Left renal pelvis (tissue), 4 donors: ENCODE measurements around the gene ALDOC. TPM values are rescaled to one million over a fixed set of nuclear protein-coding genes. Genes with fewer than 3 reads are reported as not detected.

Experiments used
- DNase-seq, 4 donors: peaks; one replicate each; pipeline ENCODE4 v3.0.0-alpha.2; 2013; ENCODE audit warnings: low read depth in 4 of 4, low spot score in 3 of 4
- polyA plus RNA-seq, 4 donors: library from polyadenylated mRNA; unstranded; fragments of 120-200 nt; gene quantifications; one replicate each; pipeline ENCODE4 v1.2.1, GENCODE V29; 2013; ENCODE audit not compliant: insufficient read length in 4 of 4

ALDOC gene
- polyA plus RNA-seq, 4 donors = 6.1 to 30.3 (median 18.6) TPM

- no peak for DNase-seq
Measured at GRCh38 chr17:28534740-28535375, 41.8 kb downstream of the ALDOC start.

GRCh38 chr17:28533091-28533807 lies 43.4 kb downstream of the ALDOC start:
- DNase-seq = no peak

- DNase-seq = no peak
Measured at GRCh38 chr17:28532050-28532960, 44.4 kb downstream of the ALDOC start.

GRCh38 chr17:28530926-28531325 lies 45.8 kb downstream of the ALDOC start:
- no peak for DNase-seq

- DNase-seq = no peak
Measured at GRCh38 chr17:28530250-28530649, 46.4 kb downstream of the ALDOC start.

- DNase-seq = no peak
Measured at GRCh38 chr17:28529013-28529400, 47.7 kb downstream of the ALDOC start.

GRCh38 chr17:28528327-28529012 lies 48.2 kb downstream of the ALDOC start:
- DNase-seq = no peak

GRCh38 chr17:28527859-28528258 lies 48.8 kb downstream of the ALDOC start:
- no peak for DNase-seq

- DNase-seq = no peak
Measured at GRCh38 chr17:28527181-28527681, 49.5 kb downstream of the ALDOC start.

GRCh38 chr17:28526381-28526780 lies 50.3 kb downstream of the ALDOC start:
- DNase-seq = no peak

GRCh38 chr17:28524476-28525424 lies 51.9 kb downstream of the ALDOC start:
- DNase-seq = peak; percentile 43 to 67 (median 62)

- DNase-seq = no peak
Measured at GRCh38 chr17:28523876-28524275, 52.8 kb downstream of the ALDOC start.

GRCh38 chr17:28523186-28523585 lies 53.5 kb downstream of the ALDOC start:
- DNase-seq = no peak

Other genes with a start within 250 kb of the ALDOC start
- 10 to 100 TPM; 52.8 to 67.3 (median 59.4) TPM for gene IFT20, start 241.4 kb downstream of the ALDOC start, polyA plus RNA-seq
- 10 to 100 TPM; 32.4 to 47.3 (median 39.4) TPM for gene TNFAIP1, start 241.1 kb downstream of the ALDOC start, polyA plus RNA-seq
- 10 to 100 TPM; 63.1 to 94.1 (median 88.9) TPM for gene POLDIP2, start 219.4 kb downstream of the ALDOC start, polyA plus RNA-seq
- not detected for gene SEBOX, start 211.7 kb downstream of the ALDOC start, polyA plus RNA-seq
- 10 to 100 TPM in 3 of 4 donors, 1 to 10 TPM in 1; 5.7 to 18.2 (median 14.4) TPM for gene VTN, start 206.6 kb downstream of the ALDOC start, polyA plus RNA-seq
- gene SARM1, start 205.2 kb downstream of the ALDOC start, polyA plus RNA-seq = 10 to 100 TPM; 10.4 to 16.2 (median 12.7) TPM
- gene SLC46A1, start 170.7 kb downstream of the ALDOC start, polyA plus RNA-seq = 10 to 100 TPM; 13.3 to 17.5 (median 15.0) TPM
- gene SLC13A2, start 103.3 kb downstream of the ALDOC start, polyA plus RNA-seq = 10 to 100 TPM in 2 of 4 donors, 1 to 10 TPM in 1, under 1 TPM in 1; 0.30 to 13.9 (median 7.6) TPM
- under 1 TPM; 0.16 to 0.85 (median 0.58) TPM for gene FOXN1, start 70.5 kb downstream of the ALDOC start, polyA plus RNA-seq
- 10 to 100 TPM; 31.9 to 70.4 (median 51.6) TPM for gene UNC119, start 24.3 kb downstream of the ALDOC start, polyA plus RNA-seq
- gene PIGS, start 5.4 kb downstream of the ALDOC start, polyA plus RNA-seq = 10 to 100 TPM; 37.5 to 99.7 (median 96.4) TPM
- 10 to 100 TPM; 33.2 to 60.6 (median 51.5) TPM for gene SPAG5, start 22.1 kb upstream of the ALDOC start, polyA plus RNA-seq
- gene RSKR, start 37.3 kb upstream of the ALDOC start, polyA plus RNA-seq = 10 to 100 TPM in 3 of 4 donors, 1 to 10 TPM in 1; 9.2 to 29.4 (median 15.1) TPM
- 10 to 100 TPM; 63.3 to 95.4 (median 82.0) TPM for gene BLTP2, start 68.3 kb upstream of the ALDOC start, polyA plus RNA-seq
- 10 to 100 TPM; 71.7 to 81.6 (median 78.3) TPM for gene SDF2, start 85.0 kb upstream of the ALDOC start, polyA plus RNA-seq
- 10 to 100 TPM; 54.9 to 73.2 (median 68.1) TPM for gene SUPT6H, start 85.3 kb upstream of the ALDOC start, polyA plus RNA-seq
- 1 to 10 TPM; 4.5 to 7.8 (median 7.3) TPM for gene PROCA1, start 135.0 kb upstream of the ALDOC start, polyA plus RNA-seq
- 100 to 1,000 TPM; 179 to 191 (median 185) TPM for gene RAB34, start 141.0 kb upstream of the ALDOC start, polyA plus RNA-seq
- gene RPL23A, start 143.1 kb upstream of the ALDOC start, polyA plus RNA-seq = 1,000 to 10,000 TPM in 2 of 4 donors, 100 to 1,000 TPM in 2; 896 to 1,307 (median 1,003) TPM
- 10 to 100 TPM in 3 of 4 donors, 1 to 10 TPM in 1; 2.9 to 18.8 (median 16.3) TPM for gene TLCD1, start 149.3 kb upstream of the ALDOC start, polyA plus RNA-seq
- gene NEK8, start 151.9 kb upstream of the ALDOC start, polyA plus RNA-seq = 10 to 100 TPM in 1 of 4 donors, 1 to 10 TPM in 3; 2.8 to 13.2 (median 7.2) TPM
- gene TRAF4, start 167.1 kb upstream of the ALDOC start, polyA plus RNA-seq = 100 to 1,000 TPM in 3 of 4 donors, 10 to 100 TPM in 1; 72.1 to 163 (median 109) TPM